ENCODE results near the gene PRKCSH. TPM values are rescaled to one million over a fixed set of nuclear protein-coding genes. Genes with fewer than 3 reads are reported as not detected.
A peak's percentile ranks its signal among the peaks of the same experiment; 100 is the strongest.

The PRKCSH gene
- total RNA-seq, 1 experiment from 2014 or later = 257 TPM

GRCh38 chr19:11421371-11422098 lies 13.9 kb upstream of the PRKCSH start:
- no peaks in the 10 kb centered on the region for H3K36me3 Mint-ChIP-seq (ENCODE audit: insufficient read depth, unreplicated experiment)
- intact Hi-C loops (cut with micrococcal nuclease) = no loop called here
- H3K4me3 Mint-ChIP-seq (ENCODE audit: unreplicated experiment) = no peak overlapping the region
- H3K4me1 Mint-ChIP-seq (ENCODE audit: insufficient read depth, unreplicated experiment) = no peaks in the 10 kb centered on the region
- peaks cover 11% of the 10 kb centered on the region for H3K27me3 Mint-ChIP-seq (ENCODE audit: insufficient read depth, unreplicated experiment)
- no peak for DNase-seq (ENCODE audit: unreplicated experiment)
- H3K9me3 Mint-ChIP-seq (ENCODE audit: unreplicated experiment) = no peaks in the 10 kb centered on the region
- no peak for TF ChIP-seq CTCF (IDR thresholded peaks at IDR 0.05; ENCODE audit: unreplicated experiment)
- no TSS peak for BruUV-seq (replicated peaks)
- ChIA-PET CTCF (no interaction called here), POLR2A (interaction anchor here (1.2 kb wide), 1 partner anchor 13 kb away, joined by 3 read pairs; the partner anchor contains the start of gene ODAD3)
- H3K27ac Mint-ChIP-seq (ENCODE audit: low read depth, unreplicated experiment) = no peak overlapping the region

DNA sequence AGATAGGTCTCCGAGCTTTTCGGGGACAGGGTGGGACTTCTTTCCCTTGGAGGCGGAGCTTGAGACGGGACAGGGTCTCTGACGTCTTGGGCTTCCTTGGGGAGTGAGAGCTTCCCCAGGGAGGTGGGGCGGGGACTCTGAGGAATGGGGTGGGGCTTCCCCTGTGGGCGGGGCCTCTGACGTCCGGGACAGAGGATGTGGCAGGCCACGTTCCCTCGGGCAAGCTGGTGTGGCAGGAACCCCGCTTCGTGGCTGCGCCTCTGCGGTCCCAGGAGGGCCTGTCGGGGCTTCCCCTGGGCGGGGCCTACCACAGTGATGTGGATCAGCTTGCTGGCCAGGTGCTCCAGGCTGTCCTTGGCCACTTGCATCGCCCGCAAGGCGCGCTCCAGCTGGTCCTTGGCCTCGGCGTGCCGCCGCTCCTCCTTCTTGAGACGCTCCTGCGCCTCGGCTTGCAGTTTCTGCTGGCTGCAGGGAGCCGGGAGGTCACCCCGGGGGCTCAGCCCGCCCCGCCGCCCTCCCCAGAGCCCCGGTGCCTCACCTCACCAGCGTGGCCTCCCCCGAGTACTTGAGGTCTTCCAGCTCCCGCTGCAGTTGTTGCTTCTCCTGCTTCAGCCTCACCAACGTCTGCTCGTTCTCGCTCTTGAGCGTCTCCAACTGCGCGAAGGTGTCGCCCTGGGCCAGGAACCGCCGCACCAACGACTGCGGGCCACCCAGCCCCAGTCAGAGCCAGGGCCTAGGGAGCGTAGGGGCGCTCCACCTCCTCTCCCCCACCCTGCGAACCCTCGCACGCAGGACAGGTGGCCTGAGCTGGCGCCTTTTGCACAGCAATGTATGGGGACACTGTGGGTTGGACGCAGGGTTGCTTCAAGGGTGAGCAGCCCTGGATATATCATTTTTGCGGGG lies 13.0 kb upstream of the PRKCSH start:
- intact Hi-C loops (cut with micrococcal nuclease) = no loop called here
- Mint-ChIP-seq H3K36me3 (ENCODE audit: insufficient read depth, unreplicated experiment) (no peaks in the 10 kb centered on the region), H3K27ac (ENCODE audit: low read depth, unreplicated experiment) (no peak overlapping the region), H3K27me3 (ENCODE audit: insufficient read depth, unreplicated experiment) (peaks cover 11% of the 10 kb centered on the region), H3K4me1 (ENCODE audit: insufficient read depth, unreplicated experiment) (no peaks in the 10 kb centered on the region), H3K4me3 (ENCODE audit: unreplicated experiment) (no peak overlapping the region), H3K9me3 (ENCODE audit: unreplicated experiment) (no peaks in the 10 kb centered on the region)
- POLR2A ChIA-PET = interaction anchor here (1.2 to 1.6 kb wide), 2 partner anchors 12 to 48 kb away, joined by 3 to 5 read pairs; partner anchors contain the start of genes ODAD3 and SWSAP1
- CTCF ChIA-PET = interaction anchor here (0.7 to 1.0 kb wide), 3 partner anchors 15 to 41 kb away, joined by 3 to 5 read pairs (median 4); no protein-coding TSS in a partner anchor
- no TSS peak for BruUV-seq (replicated peaks)
- no peak for TF ChIP-seq CTCF (IDR thresholded peaks at IDR 0.05; ENCODE audit: unreplicated experiment)
- peak; percentile 45 for DNase-seq (ENCODE audit: unreplicated experiment)

- Mint-ChIP-seq H3K9me3 (ENCODE audit: unreplicated experiment) (no peaks in the 10 kb centered on the region), H3K4me3 (ENCODE audit: unreplicated experiment) (no peak overlapping the region), H3K36me3 (ENCODE audit: insufficient read depth, unreplicated experiment) (no peaks in the 10 kb centered on the region), H3K27ac (ENCODE audit: low read depth, unreplicated experiment) (no peak overlapping the region), H3K4me1 (ENCODE audit: insufficient read depth, unreplicated experiment) (no peaks in the 10 kb centered on the region), H3K27me3 (ENCODE audit: insufficient read depth, unreplicated experiment) (peaks cover 11% of the 10 kb centered on the region)
- CTCF ChIA-PET = interaction anchor here (0.5 to 1.7 kb wide), 4 partner anchors 11 to 42 kb away, joined by 3 to 8 read pairs (median 4); partner anchors contain the start of genes EPOR and ODAD3
- no peak for DNase-seq (ENCODE audit: unreplicated experiment)
- intact Hi-C loops (cut with micrococcal nuclease) = no loop called here
- BruUV-seq (replicated peaks) = no TSS peak
- POLR2A ChIA-PET = interaction anchor here (0.6 to 1.6 kb wide), 2 partner anchors 49 to 194 kb away, joined by 3 to 5 read pairs; partner anchors contain the start of gene SWSAP1
- no peak for TF ChIP-seq CTCF (IDR thresholded peaks at IDR 0.05; ENCODE audit: unreplicated experiment)
These were observed 12.2 kb upstream of the PRKCSH start for GRCh38 chr19:11423164-11423790.

All from MCF 10A (cell line).